B cell (primary cell): Measurements from ENCODE around the gene OR10G2.

Experiments used
- CTCF ChIP-seq: fragments of 200-600 bp; IDR thresholded peaks from one replicate; pipeline ENCODE4 v1.8.0; 2022; ENCODE audit warnings: antibody characterized with exemption, mild to moderate bottlenecking
- EZH2 ChIP-seq: IDR thresholded peaks from 2 replicates; pipeline ENCODE4 v1.6.1; 2012; ENCODE audit warnings: borderline replicate concordance, low read depth, mild to moderate bottlenecking, moderate library complexity, low read length; ENCODE audit not compliant: insufficient read depth, poor library complexity, severe bottlenecking

GRCh38 chr14:21614240-21614639, 20.5 kb downstream of the OR10G2 start:
- no peak for TF ChIP-seq CTCF
- TF ChIP-seq EZH2: no peak
